ENCODE measurements around the gene NCK1.
A peak's percentile ranks its signal among the peaks of the same experiment; 100 is the strongest.
"Not testable (repeated sequence)": the region's sequence is repeated elsewhere in the genome, so short reads cannot be mapped to it uniquely, and the experiment has no call there.

The NCK1 gene

DNA sequence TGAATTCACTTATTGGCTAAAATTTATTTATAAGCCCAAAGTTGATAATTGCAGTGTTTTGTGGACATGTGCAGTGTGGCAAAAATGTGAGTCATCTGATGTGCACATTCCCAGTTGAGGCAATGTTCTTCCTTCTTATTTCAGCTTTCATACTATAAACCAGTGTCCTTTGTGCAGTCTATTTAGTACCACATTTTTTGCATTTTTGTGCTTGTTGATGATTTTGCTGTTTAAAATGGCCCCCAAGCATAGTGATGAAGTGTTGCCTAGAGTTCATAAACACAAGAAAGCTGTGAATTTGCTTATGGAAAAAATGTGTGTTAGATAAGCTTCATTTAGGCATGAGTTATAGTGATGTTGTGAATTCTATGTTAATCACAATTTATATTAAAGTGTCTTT is 76.3 kb downstream of the NCK1 start:
- peak overlapping the region; percentile 14 for H3K27ac ChIP-seq
- no peak for DNase-seq (ENCODE audit: low read depth, low spot score)

DNA sequence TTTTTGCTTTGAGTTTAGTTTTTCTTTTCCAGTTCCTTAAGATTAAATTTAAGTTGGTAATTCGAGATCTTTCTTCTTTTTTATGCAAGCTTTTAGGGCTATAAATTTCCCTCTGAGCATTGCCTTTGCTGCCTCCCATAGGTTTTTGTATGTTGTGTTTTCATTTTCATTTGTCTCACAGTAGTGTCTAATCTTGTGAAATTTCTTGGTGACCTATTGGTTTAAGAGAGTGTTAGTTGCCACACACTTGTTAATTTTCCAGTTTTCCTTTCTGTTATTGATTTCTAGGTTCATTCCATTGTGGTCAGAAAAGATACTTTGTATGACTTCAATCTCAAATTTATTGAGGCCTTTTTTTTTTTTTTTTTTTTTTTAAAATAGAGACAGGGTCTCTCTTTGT is 77.5 kb downstream of the NCK1 start:
- H3K27ac ChIP-seq = no peak overlapping the region
- DNase-seq (ENCODE audit: low read depth, low spot score) = no peak

DNA sequence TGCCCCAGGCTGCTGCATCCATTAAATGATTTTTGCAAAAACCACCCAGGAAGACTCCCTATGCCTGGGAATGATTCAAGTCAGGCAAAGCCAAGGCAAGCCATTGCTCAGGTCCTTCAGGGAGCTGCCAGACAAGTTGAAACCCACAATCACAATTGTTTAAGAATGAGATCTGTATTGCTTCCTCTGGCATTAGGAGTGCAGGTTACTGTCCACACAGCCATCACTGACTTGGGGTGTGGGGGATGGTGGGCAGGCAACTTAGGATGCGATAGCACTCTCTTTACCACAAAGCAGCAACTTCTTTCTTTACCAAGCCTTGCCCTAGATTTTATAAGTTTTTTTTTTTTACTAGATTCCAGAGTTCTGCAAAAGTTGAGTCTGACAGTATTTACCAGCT is 80.8 kb downstream of the NCK1 start:
- no peak overlapping the region for H3K27ac ChIP-seq
- no peak for DNase-seq (ENCODE audit: low read depth, low spot score)

DNA sequence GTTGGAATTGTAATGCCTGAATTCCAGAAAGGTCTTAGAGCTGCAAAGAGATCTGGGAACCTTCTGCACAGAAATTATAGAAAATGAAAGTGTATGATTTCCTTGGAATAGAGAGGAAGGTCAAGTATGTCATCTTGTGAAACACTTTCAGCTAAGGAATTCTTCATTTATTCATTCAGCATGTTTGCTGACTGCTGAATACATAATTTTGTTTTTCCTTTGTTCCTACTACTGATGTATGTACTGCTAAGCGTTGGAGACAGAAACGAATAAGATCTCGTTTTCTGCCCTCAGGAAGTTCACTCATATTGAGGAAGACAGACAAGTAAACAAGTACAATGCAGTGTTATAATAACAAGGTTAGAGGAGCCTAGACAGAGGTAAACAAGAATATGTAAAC is 81.4 kb downstream of the NCK1 start:
- no peak overlapping the region for H3K27ac ChIP-seq
- DNase-seq (ENCODE audit: low read depth, low spot score) = no peak

DNA sequence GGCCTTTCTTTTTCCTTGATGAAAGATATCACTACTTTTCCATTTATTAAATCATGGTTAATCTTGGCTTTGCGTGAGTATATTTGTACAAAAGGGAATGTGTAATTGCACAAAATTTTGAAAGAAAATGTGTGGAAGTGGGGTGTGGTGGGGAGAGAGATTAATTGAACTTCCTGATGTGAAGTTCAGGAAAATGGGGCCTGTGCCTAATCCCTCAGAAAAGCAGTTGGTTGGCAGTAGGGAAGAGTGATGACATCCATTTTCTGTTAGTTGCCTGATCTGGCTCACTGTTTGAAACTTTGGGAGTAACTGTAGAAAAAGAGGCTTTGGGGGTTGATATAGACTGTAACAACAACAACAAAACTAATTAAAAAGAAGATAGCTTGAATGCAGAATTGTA is 85.0 kb downstream of the NCK1 start:
- no peak for DNase-seq (ENCODE audit: low read depth, low spot score)
- no peak overlapping the region for H3K27ac ChIP-seq

DNA sequence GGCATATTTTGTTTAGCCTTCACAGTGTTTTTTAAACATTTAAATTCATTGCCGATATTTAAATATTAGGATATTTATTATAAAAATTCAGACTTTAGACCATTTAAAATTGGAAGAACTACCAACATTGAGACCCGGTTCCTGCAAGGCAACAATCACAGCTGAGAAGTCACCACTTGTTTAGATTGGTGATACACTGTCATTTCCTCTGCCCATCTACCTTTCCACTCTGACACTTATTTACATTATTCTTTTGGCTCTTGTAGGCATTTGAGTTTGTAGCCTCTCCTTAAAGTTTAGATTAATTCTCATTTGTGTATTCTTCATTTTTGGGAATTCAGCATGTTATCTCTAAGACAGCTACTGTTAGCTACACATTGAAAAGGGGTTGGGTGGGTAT is 85.5 kb downstream of the NCK1 start:
- DNase-seq (ENCODE audit: low read depth, low spot score) = no peak
- no peak overlapping the region for H3K27ac ChIP-seq

DNA sequence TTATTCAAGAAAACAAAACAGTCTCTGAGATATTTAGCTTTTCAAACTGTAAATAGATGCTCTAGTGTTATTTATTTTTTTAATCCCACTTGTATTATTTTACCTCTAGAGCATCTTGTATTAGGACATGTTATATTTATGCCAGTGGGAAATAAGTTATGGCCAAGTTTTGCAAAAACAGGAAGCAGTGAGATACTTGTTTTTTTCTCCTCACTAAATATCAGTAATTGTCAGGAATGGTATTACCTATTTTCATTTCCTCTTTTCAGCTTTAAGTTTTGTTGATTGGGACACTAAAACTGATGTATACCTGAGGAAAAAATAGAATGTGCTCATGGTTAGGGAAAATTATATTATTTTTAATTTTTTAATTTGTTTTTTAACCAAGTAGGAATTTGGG is 87.1 kb downstream of the NCK1 start:
- H3K27ac ChIP-seq = no peak overlapping the region
- no peak for DNase-seq (ENCODE audit: low read depth, low spot score)

DNA sequence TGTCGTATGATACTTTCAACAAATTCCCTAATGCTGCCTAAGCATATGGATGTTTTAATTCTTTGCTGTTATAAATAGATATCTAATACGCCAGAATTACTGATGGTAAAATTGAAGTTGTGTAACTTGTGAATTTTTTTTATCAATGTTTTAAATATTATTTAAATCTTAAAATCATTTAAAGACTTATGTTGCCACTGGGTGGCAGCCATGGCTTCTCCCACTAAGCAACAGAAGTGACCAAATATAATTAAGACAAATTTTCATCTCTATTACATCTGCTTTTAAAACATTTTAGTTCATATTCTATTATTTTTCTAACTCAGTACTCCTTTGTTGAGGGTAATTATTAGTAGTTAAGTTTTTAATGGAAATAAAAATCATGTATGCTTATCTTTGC is 87.7 kb downstream of the NCK1 start:
- peak overlapping the region; percentile 98 for H3K27ac ChIP-seq
- no peak for DNase-seq (ENCODE audit: low read depth, low spot score)

DNA sequence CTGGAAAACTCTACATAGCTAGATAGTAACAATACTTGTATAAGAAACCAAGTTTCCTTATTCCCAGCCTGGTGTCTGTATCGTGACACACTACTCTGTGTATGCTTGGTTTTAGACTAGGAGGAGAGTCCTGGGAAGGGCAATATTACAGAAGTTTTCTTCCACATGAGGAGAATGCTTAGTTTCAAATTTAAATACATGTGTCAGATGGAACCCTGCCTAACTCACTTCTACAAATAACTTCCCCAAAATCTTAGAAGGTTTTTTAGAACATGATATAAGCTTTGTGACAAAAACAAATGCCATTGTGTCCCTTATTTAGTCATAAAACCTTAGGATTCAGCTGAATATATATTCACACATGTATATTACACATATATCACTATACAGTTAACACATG is 88.6 kb downstream of the NCK1 start:
- no peak for DNase-seq (ENCODE audit: low read depth, low spot score)
- peak overlapping the region; percentile 98 for H3K27ac ChIP-seq

DNA sequence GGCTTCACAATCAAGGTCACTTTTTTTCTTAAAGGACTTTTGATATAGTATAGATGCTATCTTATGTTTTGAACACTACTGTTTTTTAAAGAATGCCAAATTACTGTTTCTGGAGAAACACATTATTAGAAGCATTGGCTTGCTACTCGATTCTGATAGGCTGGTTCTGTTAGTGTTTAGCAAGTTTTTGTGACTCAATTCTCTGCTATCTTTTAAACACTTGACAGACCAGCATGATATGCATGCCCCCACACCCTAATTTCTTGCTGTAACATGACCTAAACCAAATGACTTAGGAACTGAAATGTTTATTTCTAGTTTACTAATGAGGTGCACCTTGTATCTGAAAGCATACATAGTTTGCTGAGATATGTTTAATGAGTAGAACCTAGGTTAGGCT is 90.3 kb downstream of the NCK1 start:
- peak; percentile 70 for DNase-seq (ENCODE audit: low read depth, low spot score)
- H3K27ac ChIP-seq = peak overlapping the region; percentile 98

DNA sequence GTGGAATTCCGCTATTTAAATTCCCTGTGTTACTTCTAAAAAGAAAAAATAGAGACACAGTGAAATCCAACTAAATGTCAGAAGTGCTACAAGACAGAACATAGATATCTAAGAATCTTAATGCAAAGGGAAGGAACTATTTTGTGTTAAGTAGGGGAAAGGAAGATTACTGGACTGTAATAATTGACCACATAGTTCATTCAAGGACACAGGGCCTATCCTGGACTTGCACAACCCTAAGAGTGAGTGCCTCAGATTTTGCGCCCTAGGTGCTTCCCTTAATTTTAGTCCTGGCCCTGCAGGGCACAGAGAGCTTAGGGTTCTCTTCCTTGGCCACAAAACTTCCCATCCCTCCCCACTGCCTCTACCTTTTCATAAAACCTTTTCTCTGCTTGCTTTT is 92.2 kb downstream of the NCK1 start:
- no peak for DNase-seq (ENCODE audit: low read depth, low spot score)
- peak overlapping the region; percentile 98 for H3K27ac ChIP-seq

DNA sequence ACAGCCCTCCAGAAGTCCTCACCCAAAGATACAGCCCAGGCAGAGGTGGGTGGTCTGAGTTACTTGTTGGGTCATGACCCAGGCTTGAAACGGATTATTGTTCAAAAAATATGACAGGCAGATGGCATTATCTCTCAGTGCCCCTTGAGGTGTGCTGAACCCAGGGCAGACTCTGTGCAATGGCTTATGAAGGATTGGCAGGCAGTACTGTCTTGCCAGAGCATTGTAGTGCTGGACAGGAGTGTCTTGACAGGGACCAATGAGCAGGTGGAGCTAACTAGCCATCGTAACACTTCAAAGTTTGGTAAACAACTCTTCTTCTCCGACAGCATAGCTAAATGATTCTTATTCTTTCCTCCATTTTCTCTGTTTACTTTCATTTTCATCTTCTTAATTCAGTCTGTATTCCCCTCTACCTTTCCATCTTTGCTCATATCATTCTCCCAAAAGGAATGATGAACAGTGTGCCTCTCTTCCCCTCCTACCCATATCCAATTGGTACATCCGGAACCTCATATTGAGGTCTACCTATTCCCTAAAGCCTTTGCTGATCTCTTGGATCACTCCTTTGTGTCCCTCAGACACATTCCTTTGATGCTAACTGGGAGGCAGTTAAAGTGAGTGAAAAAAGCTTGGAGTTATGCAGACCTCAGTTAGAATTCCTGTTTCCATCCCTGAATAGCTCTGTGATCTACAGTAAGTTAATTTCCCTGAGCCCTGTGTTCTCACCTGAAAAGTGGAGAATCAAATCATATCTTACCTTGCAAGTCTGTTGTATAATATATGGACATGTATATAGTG is 93.2 kb downstream of the NCK1 start:
- DNase-seq (ENCODE audit: low read depth, low spot score) = no peak
- peak overlapping the region; percentile 98 for H3K27ac ChIP-seq

DNA sequence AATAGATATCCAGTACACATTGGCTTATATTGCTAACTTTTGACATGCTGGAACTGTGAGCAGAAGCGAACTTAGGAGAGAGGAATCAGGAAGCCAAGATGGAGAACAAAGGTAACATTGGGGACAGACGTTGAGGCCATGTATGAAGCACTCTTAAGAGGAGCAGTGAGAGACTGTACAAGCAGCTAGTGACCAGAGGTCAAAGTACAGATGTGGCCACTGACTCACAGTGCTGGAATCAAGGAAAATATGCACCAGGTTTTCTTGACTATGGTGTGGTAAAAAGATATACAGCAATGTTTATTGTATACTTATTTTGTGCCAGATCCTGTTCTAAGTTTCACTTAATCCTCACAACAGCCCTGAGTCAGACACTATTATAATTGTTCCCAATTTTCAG is 93.8 kb downstream of the NCK1 start:
- peak overlapping the region; percentile 98 for H3K27ac ChIP-seq
- DNase-seq (ENCODE audit: low read depth, low spot score) = peak; percentile 26

DNA sequence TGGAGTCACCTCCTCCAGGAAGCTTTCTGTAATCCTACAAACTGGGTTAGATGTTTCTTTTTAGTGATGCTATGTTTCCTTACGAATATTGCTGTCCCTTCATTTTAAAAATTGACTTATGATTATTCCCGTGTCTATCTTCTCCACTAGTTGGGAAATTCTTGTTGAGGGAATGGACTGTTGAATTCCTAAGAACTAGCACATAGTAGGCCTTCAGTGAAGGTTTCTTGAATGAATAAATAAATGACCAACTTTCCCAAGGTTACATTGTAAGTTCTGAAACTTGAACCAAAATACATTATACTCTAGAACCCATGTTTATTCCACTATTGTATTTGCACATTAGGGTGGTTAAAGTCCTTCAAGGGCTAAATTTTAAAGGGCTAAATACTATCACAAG is 95.0 kb downstream of the NCK1 start:
- H3K27ac ChIP-seq = peak overlapping the region; percentile 98
- no peak for DNase-seq (ENCODE audit: low read depth, low spot score)

DNA sequence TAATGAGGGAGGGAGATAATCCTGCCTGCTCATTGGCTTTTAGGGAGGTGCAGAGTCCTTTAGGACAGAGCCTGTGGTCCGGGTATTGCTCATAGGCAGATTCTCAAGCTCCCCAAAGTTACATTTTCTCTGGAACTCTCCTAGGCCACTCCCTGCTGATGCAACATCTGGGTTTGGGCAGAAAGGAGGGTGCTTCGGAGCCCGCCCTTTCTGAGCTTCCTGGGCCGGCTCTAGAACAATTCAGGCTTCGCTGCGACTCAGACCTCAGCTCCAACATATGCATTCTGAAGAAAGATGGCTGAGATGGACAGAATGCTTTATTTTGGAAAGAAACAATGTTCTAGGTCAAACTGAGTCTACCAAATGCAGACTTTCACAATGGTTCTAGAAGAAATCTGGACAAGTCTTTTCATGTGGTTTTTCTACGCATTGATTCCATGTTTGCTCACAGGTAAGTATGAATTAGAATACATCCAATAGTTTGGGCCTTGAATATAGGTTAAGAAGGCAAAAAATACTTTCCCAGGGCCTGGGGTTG is 95.8 kb downstream of the NCK1 start, which contains the start of gene IL20RB:
TSS of gene IL20RB (plus strand) at position 233 of the 538 bp plus-strand sequence. CDS start at position 364, 131 bp downstream.
- DNase-seq (ENCODE audit: low read depth, low spot score) = peak; percentile 51
- peak within 1 kb of the TSS; percentile 98 for H3K27ac ChIP-seq

DNA sequence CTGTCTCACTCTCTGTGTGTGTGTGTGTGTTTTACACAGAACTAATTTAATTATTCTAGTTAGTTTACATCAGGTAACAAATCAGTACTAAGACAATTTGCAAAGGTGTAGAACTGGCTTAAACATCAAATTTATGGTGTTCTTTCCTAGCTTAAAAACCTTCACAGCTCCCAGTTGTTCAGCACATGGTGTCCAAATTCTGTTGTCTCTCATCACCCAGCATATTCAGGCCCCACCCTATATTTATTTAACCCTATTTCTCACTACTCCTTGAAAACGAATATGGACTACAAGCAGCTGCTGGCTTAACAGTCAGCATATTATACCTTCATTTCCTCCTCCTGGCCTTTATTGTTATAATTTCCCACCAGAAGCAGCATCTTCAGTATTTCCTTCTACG is 96.9 kb downstream of the NCK1 start:
- peak overlapping the region; percentile 98 for H3K27ac ChIP-seq

DNA sequence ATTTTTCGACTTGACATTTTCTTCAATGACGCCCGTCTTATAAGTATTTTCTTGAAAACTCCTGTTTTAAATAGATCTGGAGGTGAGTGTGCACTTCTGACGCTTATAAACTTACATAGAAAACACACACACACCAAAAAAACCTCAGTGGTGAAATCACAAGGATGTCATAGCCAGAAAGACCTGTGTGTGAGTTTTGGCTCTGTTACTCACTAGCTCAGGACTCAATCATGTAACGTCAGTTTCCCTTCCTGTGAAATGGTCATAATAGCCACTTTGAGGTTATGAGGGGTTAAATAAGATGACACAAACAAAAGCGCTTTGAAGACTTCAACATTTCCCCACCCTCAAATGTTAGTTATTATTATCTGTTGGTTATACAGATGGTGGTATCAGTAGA is 97.6 kb downstream of the NCK1 start:
- peak overlapping the region; percentile 98 for H3K27ac ChIP-seq
- no peak for DNase-seq (ENCODE audit: low read depth, low spot score)

More for the DNA sequence above, 96.9 kb downstream of the NCK1 start:
- no peak for DNase-seq (ENCODE audit: low read depth, low spot score)

DNA sequence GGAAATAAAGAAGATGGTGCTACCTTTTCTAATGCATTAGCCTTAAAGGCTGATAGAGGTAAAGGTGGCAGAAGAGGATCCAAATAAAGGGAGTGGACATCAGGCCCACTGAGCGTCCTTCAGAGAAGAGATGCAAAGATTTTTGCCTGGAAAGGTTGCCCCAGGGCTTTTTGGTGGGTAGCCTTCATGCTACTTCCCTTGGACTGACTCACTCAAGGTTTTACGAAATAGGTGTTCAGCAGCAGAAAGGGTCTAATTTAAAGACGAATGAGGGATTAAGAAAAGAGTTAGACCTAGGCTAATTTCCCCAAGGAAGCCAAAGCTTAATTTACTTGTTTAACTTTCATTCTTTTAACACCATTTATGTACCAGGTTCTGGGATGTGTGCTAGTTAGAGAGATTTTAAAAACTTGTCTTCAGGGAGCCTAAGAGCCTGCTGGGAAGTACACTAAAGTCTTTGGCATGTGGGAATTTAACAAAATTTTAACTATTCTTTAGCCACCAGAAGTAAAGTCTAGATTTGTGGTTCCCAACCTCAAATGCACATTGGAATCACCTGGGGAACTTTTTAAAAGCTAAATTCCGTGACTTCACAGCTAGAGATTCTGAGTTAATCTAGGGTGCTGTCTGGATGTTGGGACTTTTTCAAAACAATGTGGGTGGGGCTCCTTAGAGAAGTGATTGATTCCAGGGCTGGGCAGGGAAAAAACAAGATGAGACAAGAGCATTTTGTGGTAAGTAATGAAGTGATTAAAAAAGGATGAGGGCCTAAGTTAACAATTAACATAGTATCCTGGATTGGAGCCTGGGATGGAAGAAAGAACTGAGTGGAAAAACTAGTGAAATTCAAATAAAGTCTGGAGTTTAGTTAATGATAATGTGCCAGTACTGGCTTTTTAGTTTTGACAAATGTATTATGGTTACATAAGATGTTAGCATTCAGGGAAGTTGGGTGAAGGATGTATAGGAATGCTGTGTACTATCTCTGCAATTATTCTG is 99.1 kb downstream of the NCK1 start:
- DNase-seq (ENCODE audit: low read depth, low spot score) = peak; percentile 37
- H3K27ac ChIP-seq = peak overlapping the region; percentile 98

DNA sequence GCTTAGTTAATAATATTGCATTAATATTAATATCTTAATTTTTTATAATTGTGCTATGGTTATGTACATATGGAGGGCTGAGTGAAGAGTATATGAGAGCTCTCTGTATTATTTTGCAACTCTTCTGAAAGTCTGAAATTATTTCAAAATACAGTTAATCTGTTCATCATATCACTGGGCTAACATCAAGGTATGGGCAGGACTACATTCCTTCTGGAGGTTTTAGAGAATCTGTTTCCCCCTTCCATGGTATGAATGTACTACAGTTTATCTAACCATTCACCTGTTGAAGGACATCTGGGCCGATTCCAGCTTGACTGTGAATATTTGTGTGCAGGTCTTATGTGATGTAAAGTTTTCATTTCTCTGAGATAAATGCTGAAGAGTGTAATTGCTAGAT is 100.9 kb downstream of the NCK1 start:
- no peak for DNase-seq (ENCODE audit: low read depth, low spot score)
- H3K27ac ChIP-seq = peak overlapping the region; percentile 98

DNA sequence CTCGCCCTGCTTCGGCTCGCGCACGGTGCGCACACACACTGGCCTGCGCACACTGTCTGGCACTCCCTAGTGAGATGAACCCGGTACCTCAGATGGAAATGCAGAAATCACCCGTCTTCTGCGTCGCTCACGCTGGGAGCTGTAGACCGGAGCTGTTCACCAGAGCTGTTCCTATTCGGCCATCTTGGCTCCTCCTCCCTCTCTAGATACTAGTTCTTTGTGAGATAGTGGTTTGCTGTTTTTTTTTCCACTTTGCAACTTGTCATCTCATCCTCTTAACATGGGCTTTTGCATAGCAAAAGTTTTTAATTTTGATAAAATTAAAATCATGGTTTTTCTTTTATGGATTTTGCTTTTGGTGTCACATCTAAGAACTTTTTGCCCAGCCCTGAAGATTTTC is 107.5 kb downstream of the NCK1 start:
- not testable (repeated sequence) for DNase-seq (ENCODE audit: low read depth, low spot score); H3K27ac ChIP-seq

DNA sequence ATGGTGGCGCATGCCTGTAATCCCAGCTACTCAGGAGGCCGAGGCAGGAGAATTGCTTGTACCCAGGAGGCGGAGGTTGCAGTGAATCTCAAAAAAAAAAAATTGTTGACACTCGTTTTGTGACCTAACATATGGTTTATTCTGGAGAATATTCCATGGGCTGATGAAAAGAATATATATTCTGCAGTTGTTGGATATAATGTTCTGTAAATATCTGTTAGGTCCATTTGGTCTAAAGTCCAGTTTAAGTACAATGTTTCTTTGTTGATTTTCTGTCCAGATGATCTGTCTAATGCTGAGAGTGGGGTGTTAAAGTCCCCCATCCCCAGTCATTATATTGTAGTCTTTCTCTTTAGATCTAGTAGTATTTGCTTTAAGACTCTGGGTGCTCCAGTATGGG is 111.3 kb downstream of the NCK1 start:
- DNase-seq (ENCODE audit: low read depth, low spot score) = no peak

More for the DNA sequence above, 111.3 kb downstream of the NCK1 start:
- H3K27ac ChIP-seq = no peak overlapping the region

All from epithelial cell of prostate (primary cell).